ENCODE results near the gene BIRC3.
"Not testable (repeated sequence)": the region's sequence is repeated elsewhere in the genome, so short reads cannot be mapped to it uniquely, and the experiment has no call there.

Gene BIRC3

DNA sequence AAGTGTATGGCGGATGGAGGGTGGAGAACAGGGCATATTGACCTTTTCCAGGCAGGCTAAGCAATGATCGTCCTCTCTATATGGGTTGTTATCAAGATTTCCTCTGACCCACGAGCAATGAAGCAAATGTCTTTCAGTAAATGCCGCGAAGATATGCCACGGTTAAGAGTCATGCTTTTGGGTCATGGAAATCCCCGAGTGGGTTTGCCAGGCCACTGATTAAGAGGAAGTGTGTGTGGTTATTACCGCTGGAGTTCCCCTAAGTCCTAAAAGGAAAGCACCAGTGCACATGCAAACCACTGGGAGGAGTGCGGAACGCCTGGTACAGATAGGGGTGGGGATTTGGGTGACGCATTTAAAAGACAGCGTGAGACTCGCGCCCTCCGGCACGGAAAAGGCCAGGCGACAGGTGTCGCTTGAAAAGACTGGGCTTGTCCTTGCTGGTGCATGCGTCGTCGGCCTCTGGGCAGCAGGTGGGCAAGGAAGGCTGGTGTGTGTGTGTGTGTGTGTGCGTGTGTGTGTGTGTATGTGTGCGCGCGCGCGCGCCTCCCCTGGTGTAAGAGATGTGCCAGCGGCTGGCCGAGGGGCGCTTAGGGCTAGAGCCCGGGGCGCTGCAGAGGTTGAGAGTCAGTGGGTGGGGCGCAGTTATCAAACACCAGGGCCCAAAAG is at the start of gene BIRC3:
Gene BIRC3, plus strand, starts transcription at position 386 of the 669 bp plus-strand sequence. CDS start 7,026 bp downstream, outside the sequence.
- peak; percentile 88 for DNase-seq

DNA sequence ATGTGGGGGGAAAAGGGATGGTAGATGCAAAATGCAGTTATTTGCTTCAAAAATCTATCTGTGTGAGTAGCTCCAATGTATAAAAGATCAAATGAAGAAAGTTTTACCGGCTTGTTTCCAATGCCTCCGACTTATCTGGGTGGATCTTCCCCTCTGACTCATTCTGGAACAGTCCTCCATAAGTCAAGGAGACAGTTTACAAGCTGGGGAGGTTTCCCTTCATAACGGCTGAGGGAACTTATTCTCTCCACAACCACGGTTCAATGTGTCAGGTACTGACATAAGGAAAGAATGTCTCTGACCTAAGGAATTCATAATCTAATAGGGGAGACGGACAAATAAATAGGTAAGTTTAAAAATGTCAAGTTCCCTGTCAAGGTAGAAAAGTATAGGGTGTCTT is 49.7 kb upstream of the BIRC3 start:
- no peak for DNase-seq

DNA sequence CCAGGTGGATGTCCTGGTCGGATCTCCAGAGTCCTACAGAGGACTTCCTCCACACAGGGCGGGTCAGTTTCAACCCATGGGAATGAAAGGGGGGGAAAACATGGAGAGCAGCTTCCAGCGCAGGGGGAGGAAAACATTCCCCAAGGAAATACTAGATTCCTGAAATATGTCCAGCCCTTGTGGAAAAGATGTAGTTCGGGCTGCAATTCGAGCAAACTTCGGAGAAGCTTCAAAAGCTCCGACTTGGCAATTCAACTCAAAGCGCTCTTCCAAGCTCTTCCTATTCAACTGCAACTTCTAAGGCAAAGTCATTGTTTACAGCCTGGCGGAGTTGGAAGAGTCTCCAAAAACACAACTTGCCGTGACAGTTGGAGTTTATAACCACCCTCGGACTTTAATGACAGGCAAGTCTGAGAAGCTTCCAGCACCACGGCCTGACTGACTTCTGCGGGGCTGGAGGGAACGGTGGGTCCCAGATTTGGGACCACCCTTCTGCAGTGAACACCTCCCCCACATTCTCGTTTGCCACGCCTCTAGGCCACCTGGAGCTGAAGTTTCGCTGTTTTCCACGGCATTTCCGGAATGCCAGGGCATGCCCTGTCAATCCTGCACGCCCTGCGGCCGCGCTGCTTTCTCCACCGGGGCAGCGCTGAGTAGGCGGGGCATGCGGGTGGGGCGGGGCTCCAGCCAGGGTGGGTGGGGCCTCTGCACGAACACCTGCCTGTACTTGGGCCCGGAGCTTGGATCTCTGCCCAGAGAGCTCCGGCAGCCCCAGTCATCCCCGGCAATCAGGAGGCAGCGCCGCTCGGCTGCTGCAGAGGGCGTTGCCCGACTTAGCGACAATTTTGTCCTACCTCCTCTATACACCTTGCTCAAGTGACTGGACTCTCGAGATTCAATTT is 49.0 kb upstream of the BIRC3 start:
- peak; percentile 81 for DNase-seq

DNA sequence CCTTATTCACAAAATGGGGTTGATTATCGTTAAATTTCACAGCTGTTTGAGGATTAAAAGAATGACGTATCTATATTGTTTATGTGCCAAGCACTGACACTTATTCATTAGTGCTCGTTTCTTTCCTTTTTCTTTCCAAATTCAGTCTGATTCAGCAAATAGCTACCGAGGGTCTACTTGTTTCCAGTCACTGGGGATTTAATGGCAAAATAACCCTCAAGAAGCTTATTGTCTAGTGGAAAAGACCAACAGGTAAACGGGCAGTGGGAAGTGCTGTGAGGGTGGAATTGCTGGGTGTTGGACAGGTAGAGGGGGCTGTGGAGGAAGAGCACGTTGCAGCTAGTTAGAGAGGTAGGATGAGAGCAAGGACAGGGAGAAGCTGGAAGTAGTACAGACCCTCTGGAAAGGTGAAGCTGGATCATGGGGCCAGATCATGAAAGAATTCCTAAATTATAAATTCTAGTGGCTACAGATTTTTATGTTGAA is 48.3 kb upstream of the BIRC3 start:
- no peak for DNase-seq

DNA sequence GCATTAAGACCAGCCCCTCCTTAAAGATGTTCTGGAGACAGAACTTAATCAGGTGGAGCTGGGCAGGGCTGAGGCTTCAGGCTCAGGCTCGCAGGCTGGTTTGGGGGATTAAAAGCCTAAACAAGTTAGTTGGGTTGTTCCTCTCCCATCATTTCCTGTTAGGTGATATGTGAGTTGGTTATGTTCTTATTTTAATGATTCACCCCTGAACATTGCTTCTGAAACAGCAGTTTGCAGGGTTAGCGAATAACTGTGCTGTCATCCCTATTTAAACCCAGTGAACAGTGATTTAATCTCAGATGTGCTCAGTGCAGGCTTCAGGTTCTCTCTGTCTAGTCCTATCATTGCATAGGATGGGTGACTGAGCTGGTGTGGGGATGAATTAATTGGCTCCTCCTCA is 47.4 kb upstream of the BIRC3 start:
- no peak for DNase-seq

DNA sequence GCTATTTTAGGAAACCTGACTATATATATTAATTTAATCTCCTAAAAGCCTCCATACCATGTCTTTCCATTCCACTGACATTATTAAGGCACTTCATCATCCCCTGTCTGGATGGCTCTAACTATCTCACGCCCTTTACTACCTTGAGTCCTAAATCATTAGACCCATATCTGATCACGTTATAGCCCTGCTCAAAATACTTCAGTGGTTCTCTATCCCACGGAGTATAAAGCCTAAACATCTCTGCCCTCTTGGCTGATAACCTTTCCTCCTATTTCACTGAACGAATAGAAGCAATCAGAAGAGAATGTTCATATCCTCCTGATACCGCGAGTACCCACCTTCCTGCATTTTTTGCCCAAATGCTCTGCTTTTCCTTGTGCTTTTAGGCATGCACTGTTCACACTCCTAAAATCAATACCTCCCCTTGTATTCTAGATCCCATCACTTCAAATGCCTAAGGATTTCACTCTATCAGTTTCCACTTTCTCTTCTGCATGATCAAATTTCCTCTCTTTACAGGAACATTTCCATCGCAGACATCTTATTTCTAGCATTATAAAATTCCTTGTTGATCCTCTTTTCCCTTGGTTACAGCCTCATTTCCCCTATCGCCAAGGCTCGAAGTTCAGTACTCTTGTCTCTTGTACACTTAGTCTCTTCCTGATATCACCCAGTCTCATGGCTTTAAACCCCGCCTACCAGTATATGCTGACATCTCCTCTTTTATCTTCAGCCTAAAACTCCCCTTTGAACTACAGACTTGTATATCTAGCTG is 45.0 kb upstream of the BIRC3 start:
- no peak for DNase-seq

DNA sequence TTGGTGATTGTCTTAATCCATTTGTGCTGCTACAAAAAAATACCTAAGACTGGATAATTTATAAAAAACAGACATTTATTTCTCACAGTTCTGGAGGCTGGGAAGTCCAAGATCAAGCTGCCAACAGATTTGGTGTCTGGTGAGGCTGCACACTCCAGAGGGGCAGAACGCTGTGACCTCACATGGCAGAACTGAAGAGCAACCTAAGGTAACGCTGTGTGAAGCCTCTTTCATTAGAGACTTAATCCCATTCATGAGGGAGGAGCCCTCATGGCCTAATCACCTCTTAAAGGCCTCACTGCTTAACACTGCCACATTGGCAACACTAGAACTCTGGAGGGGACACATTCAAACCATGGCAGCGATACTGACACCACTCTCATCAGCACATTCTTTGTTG is 42.7 kb upstream of the BIRC3 start:
- DNase-seq = no peak

DNA sequence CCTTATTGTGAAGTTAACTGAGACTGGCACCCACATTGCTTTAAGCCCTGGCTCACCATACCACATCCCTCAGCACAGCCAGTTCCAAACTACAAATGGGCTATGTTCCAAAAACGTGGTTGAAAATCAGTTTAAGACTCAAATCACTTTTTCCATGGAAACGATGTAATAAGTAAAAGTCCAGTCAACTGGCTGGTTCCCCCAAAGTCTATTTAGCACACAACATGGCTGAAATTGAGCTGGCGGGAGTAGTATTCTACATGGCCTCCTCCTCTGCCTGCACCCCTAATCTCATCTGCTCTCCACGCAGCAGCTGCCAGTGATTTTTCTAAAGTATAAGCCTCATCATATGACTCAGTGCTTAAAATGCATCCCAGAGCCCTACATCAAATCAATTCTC is 40.9 kb upstream of the BIRC3 start:
- DNase-seq = no peak

DNA sequence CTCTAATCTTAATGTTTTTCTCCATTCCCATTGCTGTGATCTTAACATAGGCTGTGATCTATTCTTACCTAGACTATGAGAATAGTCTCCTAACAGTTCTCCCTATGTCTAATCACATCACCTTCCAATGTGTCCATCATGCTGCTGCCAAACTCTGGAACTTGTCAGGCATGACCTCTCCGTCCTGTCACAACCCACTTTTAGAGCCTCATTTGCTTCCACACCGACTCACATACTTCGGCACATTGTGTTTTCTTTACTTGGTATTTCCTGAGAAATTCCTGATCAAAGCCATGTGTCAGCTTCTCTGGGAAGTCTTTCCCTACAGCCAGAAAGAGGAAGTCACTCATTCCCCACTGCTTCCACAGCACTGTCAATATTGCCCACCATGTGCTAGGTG is 40.5 kb upstream of the BIRC3 start:
- no peak for DNase-seq

DNA sequence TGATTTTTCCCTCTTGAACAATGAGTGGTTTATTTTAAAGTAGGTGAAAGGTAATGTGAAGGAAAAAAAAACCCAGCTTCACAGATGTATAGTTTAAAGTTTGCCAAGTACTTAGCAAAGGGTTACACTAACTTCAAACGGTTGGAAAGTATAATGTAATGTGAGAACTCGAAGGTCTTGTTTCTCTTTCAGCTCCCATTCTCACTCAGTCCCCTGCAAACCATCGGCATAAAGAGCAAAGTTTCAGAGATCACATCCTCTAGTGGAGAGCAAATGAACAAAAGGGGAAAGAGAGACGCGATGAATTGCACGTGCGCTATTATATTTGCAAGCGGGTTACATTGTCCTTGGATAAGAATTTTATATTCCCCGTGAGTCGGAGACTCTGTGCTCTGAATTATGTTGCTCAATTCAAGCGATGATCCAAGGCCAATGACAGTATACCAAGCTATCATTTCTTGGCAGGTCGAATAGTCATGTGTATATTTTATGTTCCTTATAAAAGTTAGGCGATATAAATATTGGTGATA is 37.6 kb upstream of the BIRC3 start:
- DNase-seq = no peak

DNA sequence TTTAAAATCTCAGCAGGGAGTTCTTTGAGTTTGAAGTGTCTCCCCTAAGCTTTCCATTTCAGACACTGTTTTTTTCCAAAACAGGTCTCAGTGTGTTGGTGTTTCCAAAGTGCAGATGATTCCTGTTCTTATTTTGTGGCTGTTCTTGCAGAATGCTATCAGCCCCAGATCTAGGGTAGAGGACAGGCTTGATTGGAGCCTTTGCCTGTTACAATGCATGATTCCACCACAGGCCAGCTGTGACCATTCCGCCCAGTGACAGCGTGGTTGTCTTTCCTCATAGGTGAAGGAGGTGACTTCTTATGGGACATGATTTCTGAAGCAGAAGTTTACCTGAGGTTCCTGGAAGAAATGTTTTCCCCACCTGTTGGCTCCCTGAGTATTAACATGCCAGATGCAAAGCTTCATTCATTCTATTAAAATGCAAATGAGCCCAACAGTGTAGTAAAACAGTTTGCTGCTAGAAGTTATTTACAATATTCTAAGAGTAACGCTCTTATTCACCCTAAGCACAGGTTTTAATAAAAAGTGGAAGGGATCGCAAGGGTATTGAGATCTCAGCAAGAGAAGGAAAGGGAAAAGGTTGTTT is 36.9 kb upstream of the BIRC3 start:
- DNase-seq = no peak

DNA sequence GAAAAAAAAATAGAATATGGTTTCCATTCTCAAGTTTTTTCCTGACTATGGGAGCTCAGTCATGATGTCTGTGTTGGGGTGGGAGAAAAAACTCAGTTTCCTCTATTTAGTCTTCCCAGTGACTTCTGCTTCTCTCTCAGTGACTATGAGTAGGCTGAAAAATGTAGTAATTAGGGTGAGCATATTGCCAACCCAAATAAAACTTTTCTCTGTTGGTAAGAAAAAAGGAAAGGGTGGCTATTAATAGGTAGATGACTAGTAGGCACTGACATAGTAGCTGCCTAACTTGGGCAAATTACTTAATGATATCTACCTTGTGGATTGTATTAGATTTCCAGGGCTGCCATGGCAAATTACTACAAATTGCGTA is 34.2 kb upstream of the BIRC3 start:
- DNase-seq = no peak

DNA sequence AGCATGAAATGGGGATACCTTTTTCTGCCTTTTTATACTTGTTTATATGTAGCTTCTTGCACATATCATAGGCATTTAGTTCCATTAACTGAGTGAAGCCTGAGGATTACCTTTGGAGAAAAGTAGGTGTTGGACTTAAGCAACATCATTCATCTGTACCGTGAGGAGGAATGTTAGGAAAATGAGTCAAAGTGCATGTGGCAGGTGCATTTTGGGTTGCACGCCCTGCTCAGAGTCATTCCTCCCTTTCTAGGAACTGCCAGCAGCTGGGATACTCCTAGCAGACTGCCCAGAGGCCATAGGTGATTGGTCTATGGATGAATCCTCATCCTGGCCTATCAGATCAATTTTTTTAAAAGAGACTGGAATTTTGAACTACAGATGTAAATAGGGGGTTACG is 33.3 kb upstream of the BIRC3 start:
- no peak for DNase-seq

DNA sequence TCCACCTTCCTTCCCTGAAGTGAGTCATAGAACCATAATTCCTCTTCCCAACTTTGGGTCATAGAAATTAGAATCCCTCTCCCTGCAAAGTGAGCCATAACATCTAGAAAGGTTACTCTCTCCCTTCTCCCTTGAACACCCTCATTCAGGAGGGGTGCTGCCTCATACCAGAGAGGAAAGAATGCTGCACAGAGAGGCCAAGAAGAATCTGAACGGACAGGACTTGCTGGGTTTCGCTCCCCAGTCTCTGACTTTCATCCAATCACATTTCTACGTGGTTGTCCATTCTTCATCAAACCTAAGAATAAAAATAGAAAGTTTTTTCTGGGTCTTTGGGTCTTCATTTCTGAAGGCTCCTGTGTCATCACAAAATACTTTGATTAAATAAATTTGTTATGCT is 31.0 kb upstream of the BIRC3 start:
- DNase-seq = no peak

DNA sequence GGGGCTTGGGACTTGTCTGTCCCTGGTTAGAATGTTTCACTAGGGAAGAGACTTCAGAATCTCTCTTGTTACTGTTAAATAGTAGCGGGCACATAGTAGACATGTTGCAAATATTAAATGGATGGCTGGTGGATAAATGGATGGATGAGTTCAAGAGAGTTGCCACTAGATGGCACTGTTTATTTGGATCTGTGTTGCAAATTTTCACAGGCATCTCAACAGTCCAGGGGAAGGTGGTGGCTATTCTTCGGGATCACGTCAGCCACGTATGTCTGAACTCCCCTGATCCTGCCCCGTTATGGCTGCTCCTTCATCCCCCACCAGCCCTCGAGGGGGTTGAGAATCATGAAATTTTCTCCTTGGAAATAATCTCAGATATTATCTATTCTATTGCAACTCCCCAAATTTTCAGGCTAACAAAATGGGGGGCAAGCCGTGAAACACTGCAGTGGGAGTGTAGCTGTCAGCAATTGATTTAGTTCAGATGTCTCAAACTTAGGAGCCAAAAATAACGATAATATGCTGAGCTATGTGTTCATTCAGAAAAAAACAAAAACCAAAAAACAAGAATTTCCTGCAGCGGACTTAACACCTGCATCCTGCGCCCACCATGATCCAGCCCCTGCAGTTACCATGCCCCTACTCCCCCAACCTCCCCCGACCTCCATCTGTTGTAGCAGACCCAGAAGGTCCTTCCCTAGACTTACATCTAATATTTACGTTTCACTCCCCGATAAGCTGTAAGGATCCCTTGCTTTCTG is 29.1 kb upstream of the BIRC3 start:
- DNase-seq = no peak

DNA sequence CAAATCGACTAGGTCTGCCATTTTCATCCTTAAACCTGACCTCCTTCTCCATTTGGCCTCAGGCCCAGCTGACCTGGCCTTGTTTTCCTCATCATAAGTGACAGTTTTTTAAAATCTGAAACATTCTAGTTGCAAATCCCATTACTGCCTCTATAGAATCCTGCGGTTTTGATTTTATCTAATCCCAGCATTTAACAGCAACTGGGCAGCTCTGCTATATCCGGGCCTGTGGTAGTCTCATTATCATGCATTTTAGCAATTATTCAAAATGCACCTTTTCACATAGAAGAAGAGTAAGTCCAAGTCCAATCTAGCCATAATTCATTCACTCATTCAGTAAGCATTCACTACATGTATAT is 28.6 kb upstream of the BIRC3 start:
- DNase-seq = no peak

DNA sequence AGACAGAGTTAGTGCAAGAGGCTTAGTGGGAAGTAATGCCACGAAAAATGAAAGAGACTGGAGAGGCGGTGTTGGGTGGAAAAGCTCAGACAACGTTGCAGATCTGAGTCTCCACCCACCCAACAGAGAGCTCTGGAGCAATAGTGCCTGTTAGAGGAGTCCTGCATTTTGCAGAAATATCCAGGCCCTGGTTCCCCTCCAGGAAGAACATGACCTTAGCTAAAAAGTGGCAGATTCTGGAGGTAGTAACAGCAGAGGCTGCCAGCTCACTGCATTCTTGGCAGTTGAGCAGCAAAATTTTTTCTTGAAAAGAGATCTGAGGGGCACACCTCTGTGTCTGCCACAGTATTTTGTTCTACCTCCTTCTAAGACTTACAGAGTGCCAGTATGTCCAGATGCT is 27.7 kb upstream of the BIRC3 start:
- DNase-seq = no peak

DNA sequence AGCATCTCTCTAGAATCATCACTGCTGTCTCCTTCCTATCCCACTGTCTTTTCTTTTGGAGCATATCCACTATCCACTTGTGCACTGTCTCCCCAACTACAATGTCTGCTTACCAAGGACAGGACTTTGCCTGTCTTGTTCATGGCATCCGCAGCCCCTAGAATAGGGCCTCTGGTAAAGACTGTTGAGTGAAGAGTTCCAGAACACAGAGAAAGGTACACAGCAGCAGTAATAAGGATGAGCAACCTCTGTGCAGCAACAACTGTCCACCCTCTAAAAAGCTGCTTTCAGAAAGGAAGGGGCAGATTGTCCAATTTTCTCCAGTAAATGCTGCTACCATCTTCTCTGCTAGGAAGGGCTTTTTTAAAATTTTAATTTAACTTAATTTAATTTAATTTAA is 25.5 kb upstream of the BIRC3 start:
- no peak for DNase-seq

DNA sequence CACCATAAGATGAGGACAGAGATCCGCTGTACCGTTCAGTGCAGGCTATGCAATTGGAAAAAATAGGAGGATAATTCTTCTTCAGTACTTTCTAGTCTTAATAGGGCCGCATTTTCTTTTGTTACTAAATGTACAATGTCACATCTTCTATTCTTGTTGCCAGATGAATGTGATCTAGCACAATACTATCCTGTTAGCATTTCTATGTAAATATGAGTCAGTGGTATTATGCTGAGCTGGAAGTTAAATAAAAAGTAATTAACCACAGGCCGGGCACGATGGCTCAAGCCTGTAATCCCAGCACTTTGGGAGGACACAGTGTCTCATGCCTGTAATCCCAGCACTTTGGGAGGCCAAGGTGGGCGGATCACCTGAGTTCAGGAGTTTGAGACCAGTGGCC is 24.4 kb upstream of the BIRC3 start:
- no peak for DNase-seq

DNA sequence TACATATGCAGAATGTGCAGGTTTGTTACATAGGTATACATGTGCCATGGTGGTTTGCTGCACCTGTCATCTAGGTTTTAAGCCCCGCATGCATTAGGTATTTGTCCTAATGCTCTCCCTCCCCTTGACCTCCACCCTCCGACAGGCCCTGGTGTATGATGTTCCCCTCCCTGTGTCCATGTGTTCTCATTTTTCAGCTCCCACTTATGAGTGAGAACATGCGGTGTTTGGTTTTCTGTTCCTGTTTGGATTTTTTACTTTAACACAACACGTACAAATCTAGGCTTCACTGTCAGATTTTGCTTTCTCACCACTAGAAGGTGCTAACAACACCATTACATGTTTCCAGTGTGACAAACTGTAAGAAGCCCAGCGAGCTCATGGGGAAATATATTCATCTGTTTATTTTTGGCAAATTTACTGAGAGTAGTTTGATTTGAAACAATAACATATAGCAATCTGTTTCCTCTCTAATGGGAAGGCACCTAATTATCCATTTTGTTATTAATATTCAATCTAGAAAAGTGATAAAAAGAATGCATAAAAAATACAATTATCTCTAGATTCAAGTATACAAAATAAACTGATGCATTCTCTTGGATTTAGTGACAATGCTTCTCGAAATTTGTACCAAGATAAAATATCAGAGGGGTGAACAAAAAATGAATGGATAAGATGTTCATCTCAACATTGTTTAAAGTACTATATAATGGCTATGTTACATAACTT is 23.2 kb upstream of the BIRC3 start:
- no peak for DNase-seq

DNA sequence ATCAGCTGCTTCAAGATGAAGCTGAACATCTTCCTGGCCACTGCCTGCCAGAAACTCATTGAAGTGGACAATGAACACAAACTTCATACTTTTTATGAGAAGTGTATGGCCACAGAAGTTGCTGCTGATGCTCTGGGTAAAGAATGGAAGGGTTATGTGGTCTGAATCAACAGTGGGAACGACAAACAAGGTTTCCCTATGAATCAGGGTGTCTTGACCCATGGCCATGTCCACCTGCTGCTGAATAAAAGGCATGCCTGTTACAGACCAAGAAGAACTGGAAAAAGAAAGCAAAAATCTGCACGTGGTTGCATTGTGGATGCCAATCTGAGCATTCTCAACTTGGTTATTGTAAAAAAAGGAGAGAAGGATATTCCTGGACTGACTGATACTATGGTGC is 22.2 kb upstream of the BIRC3 start:
- no peak for DNase-seq

DNA sequence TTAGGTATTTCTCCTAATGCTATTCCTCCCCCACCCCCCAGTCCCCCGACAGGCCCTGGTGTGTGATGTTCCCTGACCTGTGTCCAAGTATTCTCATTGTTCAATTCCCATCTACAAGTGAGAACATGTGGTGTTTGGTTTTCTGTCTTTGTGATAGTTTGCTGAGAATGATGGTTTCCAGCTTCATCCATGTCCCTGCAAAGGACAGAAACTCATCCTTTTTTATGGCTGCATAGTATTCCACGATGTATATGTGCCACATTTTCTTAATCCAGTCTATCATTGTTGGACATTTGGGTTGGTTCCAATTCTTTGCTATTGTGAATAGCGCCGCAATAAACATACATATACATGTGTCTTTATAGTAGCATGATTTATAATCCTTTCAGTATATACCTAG is 20.5 kb upstream of the BIRC3 start:
- DNase-seq = not testable (repeated sequence)
